KMS-11 (cell line): ENCODE results near the gene MAPK9.

Source experiments
- H2AFZ ChIP-seq: fragments of 200-600 bp; sonication (generic); 2 replicates; pipeline ENCODE4 v1.6.1; 2016; ENCODE audit warnings: antibody characterized with exemption, mixed run types, low read depth
- H3K27ac ChIP-seq: fragments of 200-600 bp; sonication (generic); 2 replicates; pipeline ENCODE4 v1.6.1; 2016; ENCODE audit warnings: mild to moderate bottlenecking, mixed run types
- H3K27me3 ChIP-seq: fragments of 200-600 bp; sonication (generic); 2 replicates; pipeline ENCODE4 v1.6.1; 2017; ENCODE audit warnings: mild to moderate bottlenecking, low read depth, mixed run types, moderate library complexity; ENCODE audit not compliant: insufficient read depth
- H3K36me3 ChIP-seq: fragments of 200-600 bp; sonication (generic); 2 replicates; pipeline ENCODE4 v1.6.1; 2017; ENCODE audit warnings: mild to moderate bottlenecking, mixed run types; ENCODE audit not compliant: insufficient read depth
- H3K4me1 ChIP-seq: fragments of 200-600 bp; sonication (generic); 2 replicates; pipeline ENCODE4 v1.6.1; 2016; ENCODE audit warnings: mild to moderate bottlenecking, low read depth, mixed run types; ENCODE audit not compliant: poor library complexity, severe bottlenecking
- H3K4me2 ChIP-seq: fragments of 200-600 bp; sonication (generic); 2 replicates; pipeline ENCODE4 v1.7.0; 2016; ENCODE audit warnings: mild to moderate bottlenecking, mixed run types
- H3K4me3 ChIP-seq: fragments of 200-600 bp; sonication (generic); IDR thresholded peaks from 2 replicates; pipeline ENCODE4 v1.6.1; 2017; ENCODE audit warnings: low read depth, low read length, mixed read lengths; ENCODE audit not compliant: insufficient read depth
- H3K79me2 ChIP-seq: fragments of 200-600 bp; sonication (generic); 2 replicates; pipeline ENCODE4 v1.6.1; 2016; ENCODE audit warnings: low read depth, mixed run types; ENCODE audit not compliant: insufficient read depth
- H3K9ac ChIP-seq: fragments of 200-600 bp; sonication (generic); 2 replicates; pipeline ENCODE4 v1.6.1; 2016; ENCODE audit warnings: mild to moderate bottlenecking, mixed run types
- H4K20me1 ChIP-seq: fragments of 200-600 bp; sonication (generic); 2 replicates; pipeline ENCODE4 v1.6.1; 2016; ENCODE audit warnings: mild to moderate bottlenecking, mixed run types; ENCODE audit not compliant: insufficient read depth
- TF ChIP-seq, protein P1 (sequence below): fragments of 200-600 bp; sonication (generic); conservative IDR thresholded peaks from 2 replicates; pipeline ENCODE4 v1.6.1; 2017; ENCODE audit warnings: low read depth, mild to moderate bottlenecking, antibody characterized with exemption, low read length, moderate library complexity, mixed read lengths

Gene MAPK9

DNA sequence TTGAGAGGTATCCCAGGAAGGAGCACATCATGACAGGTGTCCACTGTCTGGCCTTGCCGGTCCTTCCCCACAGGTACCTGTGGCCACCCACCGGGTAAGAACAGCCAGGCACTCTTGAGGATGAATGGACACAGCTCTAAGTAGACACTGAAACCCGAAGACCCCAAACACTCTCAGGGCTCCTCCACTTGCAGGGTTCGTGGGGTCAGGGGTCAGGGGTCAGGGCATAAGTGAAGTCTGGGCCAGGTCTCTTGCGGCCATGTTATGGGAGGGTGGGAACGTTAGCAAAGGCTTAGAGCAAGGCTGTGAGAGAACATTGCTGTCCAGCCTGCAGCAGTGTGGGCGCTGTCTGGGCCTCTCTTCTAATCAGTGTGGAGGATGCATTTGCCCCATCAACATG is 40.0 kb downstream of the MAPK9 start:
- Histone ChIP-seq H3K9ac (no peak overlapping the region), H3K36me3 (no peaks in the 10 kb centered on the region), H3K4me1 (no peaks in the 10 kb centered on the region), H3K79me2 (no peaks in the 10 kb centered on the region), H3K27ac (no peak overlapping the region), H2AFZ (no peak overlapping the region), H3K4me2 (no peak overlapping the region), H4K20me1 (no peaks in the 10 kb centered on the region), H3K27me3 (no peaks in the 10 kb centered on the region), H3K4me3 (no peak overlapping the region)
- TF ChIP-seq, protein P1, sequence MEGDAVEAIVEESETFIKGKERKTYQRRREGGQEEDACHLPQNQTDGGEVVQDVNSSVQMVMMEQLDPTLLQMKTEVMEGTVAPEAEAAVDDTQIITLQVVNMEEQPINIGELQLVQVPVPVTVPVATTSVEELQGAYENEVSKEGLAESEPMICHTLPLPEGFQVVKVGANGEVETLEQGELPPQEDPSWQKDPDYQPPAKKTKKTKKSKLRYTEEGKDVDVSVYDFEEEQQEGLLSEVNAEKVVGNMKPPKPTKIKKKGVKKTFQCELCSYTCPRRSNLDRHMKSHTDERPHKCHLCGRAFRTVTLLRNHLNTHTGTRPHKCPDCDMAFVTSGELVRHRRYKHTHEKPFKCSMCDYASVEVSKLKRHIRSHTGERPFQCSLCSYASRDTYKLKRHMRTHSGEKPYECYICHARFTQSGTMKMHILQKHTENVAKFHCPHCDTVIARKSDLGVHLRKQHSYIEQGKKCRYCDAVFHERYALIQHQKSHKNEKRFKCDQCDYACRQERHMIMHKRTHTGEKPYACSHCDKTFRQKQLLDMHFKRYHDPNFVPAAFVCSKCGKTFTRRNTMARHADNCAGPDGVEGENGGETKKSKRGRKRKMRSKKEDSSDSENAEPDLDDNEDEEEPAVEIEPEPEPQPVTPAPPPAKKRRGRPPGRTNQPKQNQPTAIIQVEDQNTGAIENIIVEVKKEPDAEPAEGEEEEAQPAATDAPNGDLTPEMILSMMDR, result no peak

DNA sequence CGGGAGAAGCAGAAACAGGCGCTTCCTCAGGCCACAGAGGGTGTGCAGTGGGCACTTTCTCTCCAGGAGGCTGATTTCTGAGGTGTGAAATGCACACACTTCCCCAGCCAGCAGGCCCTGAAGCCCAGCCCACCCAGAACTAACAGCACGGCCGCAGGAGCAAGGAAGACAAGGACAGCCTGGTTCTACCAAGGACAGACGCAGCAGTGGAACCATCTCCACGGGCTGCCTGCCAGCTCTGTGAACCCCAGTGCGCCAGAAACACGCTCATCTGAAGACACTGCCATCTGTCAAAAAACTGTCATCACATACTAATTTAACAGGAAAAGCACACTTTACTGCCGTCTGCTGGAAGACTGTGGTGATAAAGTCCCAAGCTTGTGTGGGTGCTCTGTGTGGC is 40.7 kb downstream of the MAPK9 start:
- no peak overlapping the region for H3K4me3 ChIP-seq
- no peaks in the 10 kb centered on the region for H3K79me2 ChIP-seq
- H3K4me1 ChIP-seq, result no peaks in the 10 kb centered on the region
- H3K36me3 ChIP-seq, result no peaks in the 10 kb centered on the region
- H2AFZ ChIP-seq, result no peak overlapping the region
- H3K27ac ChIP-seq, result no peak overlapping the region
- H3K4me2 ChIP-seq, result no peak overlapping the region
- no peaks in the 10 kb centered on the region for H4K20me1 ChIP-seq
- no peaks in the 10 kb centered on the region for H3K27me3 ChIP-seq
- H3K9ac ChIP-seq, result no peak overlapping the region
- TF ChIP-seq, protein P1, result no peak

DNA sequence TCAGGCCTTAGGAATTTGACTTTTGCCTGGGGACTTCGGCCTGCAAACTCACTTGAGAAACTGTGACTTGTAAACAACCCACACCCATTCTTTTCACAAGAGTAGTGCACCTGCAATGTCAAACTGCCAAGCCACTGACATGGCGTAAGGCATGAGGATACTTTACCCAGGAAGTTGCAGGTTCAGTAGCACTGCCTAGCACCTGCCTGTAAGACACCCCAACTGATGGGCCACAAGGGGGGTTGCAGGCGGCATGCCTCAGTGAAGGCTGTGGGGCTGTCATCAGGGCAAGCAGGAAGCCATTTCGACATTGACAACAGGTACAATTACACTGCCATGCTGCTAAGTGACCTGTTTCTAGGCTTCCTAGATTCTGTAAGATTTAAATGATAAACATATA is 41.6 kb downstream of the MAPK9 start:
- no peak overlapping the region for H3K4me3 ChIP-seq
- H4K20me1 ChIP-seq, result no peaks in the 10 kb centered on the region

DNA sequence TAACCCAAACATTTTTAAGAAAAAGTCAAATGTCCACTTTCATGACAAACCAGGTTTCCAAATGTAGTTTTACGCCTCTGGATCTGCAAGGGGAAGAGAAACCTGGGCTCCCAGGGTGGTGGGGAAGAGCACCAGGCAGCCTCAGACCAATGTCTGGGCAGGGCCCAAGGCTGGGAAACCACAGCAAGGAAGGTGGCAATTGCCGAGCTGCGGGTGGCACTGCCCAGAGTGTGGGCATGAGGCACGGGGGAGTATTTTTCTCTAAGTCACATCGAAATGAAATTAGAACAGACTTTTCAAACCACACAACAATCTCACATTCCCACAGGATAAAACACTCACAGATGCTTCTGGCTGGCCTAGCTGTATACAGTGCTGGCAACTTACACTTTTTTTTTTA is 50.3 kb downstream of the MAPK9 start:
- H4K20me1 ChIP-seq, result no peaks in the 10 kb centered on the region
- no peak overlapping the region for H3K27ac ChIP-seq
- H3K4me3 ChIP-seq, result no peak overlapping the region
- H2AFZ ChIP-seq, result no peak overlapping the region
- TF ChIP-seq, protein P1, result no peak
- H3K9ac ChIP-seq, result no peak overlapping the region
- no peaks in the 10 kb centered on the region for H3K36me3 ChIP-seq
- H3K79me2 ChIP-seq, result no peaks in the 10 kb centered on the region
- H3K4me1 ChIP-seq, result no peaks in the 10 kb centered on the region
- no peak overlapping the region for H3K4me2 ChIP-seq
- no peaks in the 10 kb centered on the region for H3K27me3 ChIP-seq

More for the DNA sequence above, 41.6 kb downstream of the MAPK9 start:
- Histone ChIP-seq H3K27me3 (no peaks in the 10 kb centered on the region), H3K27ac (no peak overlapping the region), H2AFZ (no peak overlapping the region), H3K9ac (no peak overlapping the region), H3K36me3 (no peaks in the 10 kb centered on the region), H3K4me2 (no peak overlapping the region), H3K79me2 (no peaks in the 10 kb centered on the region), H3K4me1 (no peaks in the 10 kb centered on the region)
- TF ChIP-seq, protein P1, result no peak
